ENCODE data around the gene PLXNA2.

Gene PLXNA2

GRCh38 chr1:208158640-208159554 lies 85.3 kb downstream of the PLXNA2 start:
- no peak for FAIRE-seq

GRCh38 chr1:208157769-208158168 lies 86.4 kb downstream of the PLXNA2 start:
- no peak for FAIRE-seq

- FAIRE-seq: no peak
Observed at GRCh38 chr1:208156741-208157140, 87.4 kb downstream of the PLXNA2 start.

GRCh38 chr1:208156310-208156709 lies 87.9 kb downstream of the PLXNA2 start:
- no peak for FAIRE-seq

GRCh38 chr1:208154679-208155642 lies 89.2 kb downstream of the PLXNA2 start:
- FAIRE-seq: no peak

- no peak for FAIRE-seq
Observed at GRCh38 chr1:208154040-208154439, 90.1 kb downstream of the PLXNA2 start.

GRCh38 chr1:208153386-208153785 lies 90.8 kb downstream of the PLXNA2 start:
- no peak for FAIRE-seq

GRCh38 chr1:208151728-208152598 lies 92.2 kb downstream of the PLXNA2 start:
- no peak for FAIRE-seq

- no peak for FAIRE-seq
Observed at GRCh38 chr1:208150833-208151458, 93.2 kb downstream of the PLXNA2 start.

GRCh38 chr1:208149776-208150514 lies 94.2 kb downstream of the PLXNA2 start:
- FAIRE-seq: no peak

GRCh38 chr1:208149213-208149612 lies 95.0 kb downstream of the PLXNA2 start:
- no peak for FAIRE-seq

- no peak for FAIRE-seq
Observed at GRCh38 chr1:208148380-208148779, 95.8 kb downstream of the PLXNA2 start.

- FAIRE-seq: no peak
Observed at GRCh38 chr1:208146650-208147049, 97.5 kb downstream of the PLXNA2 start.

- no peak for FAIRE-seq
Observed at GRCh38 chr1:208145167-208145566, 99.0 kb downstream of the PLXNA2 start.

- no peak for FAIRE-seq
Observed at GRCh38 chr1:208142590-208143382, 101.4 kb downstream of the PLXNA2 start.

- no peak for FAIRE-seq
Observed at GRCh38 chr1:208141610-208142192, 102.5 kb downstream of the PLXNA2 start.

GRCh38 chr1:208139434-208140045 lies 104.6 kb downstream of the PLXNA2 start:
- no peak for FAIRE-seq

- no peak for FAIRE-seq
Observed at GRCh38 chr1:208137193-208137592, 107.0 kb downstream of the PLXNA2 start.

GRCh38 chr1:208136459-208137182 lies 107.6 kb downstream of the PLXNA2 start:
- FAIRE-seq: no peak

All from TTC549 (cell line).